NCI-H345 treated with DMSO at 0.1 percent for 48 hours (cell line): Measurements from ENCODE around the gene LRRC73.
"Not testable (repeated sequence)": the region's sequence is repeated elsewhere in the genome, so short reads cannot be mapped to it uniquely, and the experiment has no call there.

ENCODE experiments used
- DNase-seq: peaks from one replicate; lab custom pipeline; 2025; ENCODE audit not compliant: unreplicated experiment; lab: John Stamatoyannopoulos, UW

Gene LRRC73

GRCh38 chr6:43509984-43510826 is at the start of gene LRRC73:
TSS of gene LRRC73 (minus strand) at chr6:43510346. CDS start at chr6:43509785, 561 bp downstream.
- peak; percentile 73 for DNase-seq

GRCh38 chr6:43559328-43559727 is 49.2 kb upstream of the LRRC73 start:
- DNase-seq = no peak

- not testable (repeated sequence) for DNase-seq
Observed at GRCh38 chr6:43557620-43558019, 47.5 kb upstream of the LRRC73 start.

GRCh38 chr6:43547222-43547621 is 37.1 kb upstream of the LRRC73 start:
- DNase-seq = no peak

- DNase-seq = no peak
Observed at GRCh38 chr6:43544461-43544860, 34.3 kb upstream of the LRRC73 start.

- no peak for DNase-seq
Observed at GRCh38 chr6:43541774-43542471, 31.8 kb upstream of the LRRC73 start.

GRCh38 chr6:43540507-43540906 is 30.4 kb upstream of the LRRC73 start:
- no peak for DNase-seq

- not testable (repeated sequence) for DNase-seq
Observed at GRCh38 chr6:43539409-43539808, 29.3 kb upstream of the LRRC73 start.

GRCh38 chr6:43538986-43539385 is 28.8 kb upstream of the LRRC73 start:
- DNase-seq = not testable (repeated sequence)

- no peak for DNase-seq
Observed at GRCh38 chr6:43532201-43532600, 22.1 kb upstream of the LRRC73 start.

- DNase-seq = no peak
Observed at GRCh38 chr6:43524483-43524961, 14.4 kb upstream of the LRRC73 start.

GRCh38 chr6:43523284-43523683 is 13.1 kb upstream of the LRRC73 start:
- DNase-seq = no peak

GRCh38 chr6:43522547-43523261 is 12.6 kb upstream of the LRRC73 start:
- DNase-seq = no peak

GRCh38 chr6:43521836-43522235 is 11.7 kb upstream of the LRRC73 start:
- DNase-seq = no peak

GRCh38 chr6:43520097-43520496 is 10.0 kb upstream of the LRRC73 start:
- no peak for DNase-seq

GRCh38 chr6:43517505-43518357 is 7.6 kb upstream of the LRRC73 start:
- peak; percentile 3 for DNase-seq

GRCh38 chr6:43516697-43517504 is 6.8 kb upstream of the LRRC73 start, which contains the start of the genes POLR1C and YIPF3:
TSS of gene POLR1C (plus strand) at chr6:43517089. CDS start at chr6:43517110, 21 bp downstream.
TSS of gene YIPF3 (minus strand) at chr6:43516926. CDS start at chr6:43516807, 119 bp downstream.
- DNase-seq = peak; percentile 97

GRCh38 chr6:43516367-43516696 is 6.2 kb upstream of the LRRC73 start:
- DNase-seq = no peak

- DNase-seq = no peak
Observed at GRCh38 chr6:43515808-43516207, 5.7 kb upstream of the LRRC73 start.
